HG02852 (cell line): ENCODE data around the gene EMC9.
"Not testable (repeated sequence)": the region's sequence is repeated elsewhere in the genome, so short reads cannot be mapped to it uniquely, and the experiment has no call there.

ENCODE experiments used
- ATAC-seq: cut with Tn5 transposase; IDR thresholded peaks from one replicate; pipeline ENCODE4 v1.9.1; 2021; ENCODE audit warnings: mild to moderate bottlenecking, moderate library complexity; ENCODE audit not compliant: unreplicated experiment

The EMC9 gene

GRCh38 chr14:24110523-24110922 lies 30.9 kb downstream of the EMC9 start:
- ATAC-seq, result no peak

DNA sequence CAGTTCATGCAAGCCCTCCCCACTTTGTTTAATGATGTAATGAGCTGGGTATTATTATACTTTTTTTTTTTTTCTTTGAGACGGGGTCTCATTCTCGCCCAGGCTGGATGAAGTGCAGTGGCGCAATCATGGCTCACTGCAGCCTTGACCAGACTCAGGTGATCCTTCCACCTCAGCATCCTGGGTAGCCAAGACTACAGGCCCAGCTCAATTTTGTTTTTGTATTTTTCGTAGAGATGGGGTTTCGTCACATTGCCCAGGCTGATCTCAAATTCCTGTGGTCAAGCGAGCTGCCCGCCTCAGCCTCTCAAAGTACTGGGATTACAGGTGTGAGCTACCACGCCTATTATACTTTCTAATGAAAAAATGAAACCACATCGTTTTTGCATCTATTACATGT lies 31.3 kb downstream of the EMC9 start:
- ATAC-seq, result no peak

DNA sequence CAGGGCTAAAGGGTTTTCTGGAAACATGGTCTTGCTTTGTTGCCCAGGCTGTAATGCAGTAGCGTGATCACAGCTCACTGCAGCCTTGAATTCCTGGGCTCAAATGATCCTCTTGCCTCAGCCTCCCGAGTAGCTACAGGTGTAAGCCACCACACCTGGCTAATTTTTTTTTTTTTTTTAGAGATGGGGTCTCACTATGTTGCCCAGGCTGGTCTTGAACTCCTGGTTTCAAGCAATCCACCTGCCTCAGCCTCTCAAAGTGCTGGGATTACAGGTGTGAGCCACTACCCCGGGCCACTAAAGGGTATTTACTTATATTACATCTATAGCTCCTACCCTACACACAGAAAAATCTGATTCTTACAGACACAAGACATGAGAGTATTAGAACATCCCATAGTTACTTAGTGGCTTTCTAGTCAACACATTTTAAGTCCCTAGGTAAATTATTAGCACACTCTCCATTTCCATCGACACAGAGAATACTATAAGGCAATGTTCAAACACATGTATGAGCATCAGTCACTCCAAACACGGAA lies 33.0 kb downstream of the EMC9 start:
- peak; percentile 27 for ATAC-seq

DNA sequence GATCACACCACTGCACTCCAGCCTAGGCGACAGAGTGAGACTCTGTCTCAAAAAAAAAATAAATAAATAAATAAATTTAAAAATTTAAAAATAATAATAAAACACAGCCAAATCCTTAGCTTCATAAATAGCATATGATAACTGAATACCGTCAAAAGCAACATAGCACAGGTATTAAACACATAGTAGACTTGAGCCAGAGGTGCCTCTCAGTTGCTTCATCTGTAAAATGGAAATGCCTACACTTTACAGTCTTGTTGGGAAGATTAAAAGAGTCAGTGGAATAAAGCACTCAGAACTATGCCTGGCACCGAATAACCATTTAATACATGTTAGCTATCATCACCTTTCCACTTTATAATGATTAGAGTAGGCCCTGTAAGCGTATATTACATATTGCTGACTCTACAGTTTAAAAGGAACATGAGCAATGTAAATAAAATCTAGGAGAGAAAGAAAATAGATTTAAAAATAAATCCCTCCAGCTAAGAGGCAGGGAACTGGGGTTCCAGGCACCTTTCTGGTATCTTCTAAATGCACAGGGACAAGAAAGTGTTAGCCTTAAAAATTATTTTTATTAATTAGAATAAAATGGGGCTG lies 34.6 kb downstream of the EMC9 start:
- no peak for ATAC-seq

GRCh38 chr14:24105609-24106239 lies 35.7 kb downstream of the EMC9 start:
- ATAC-seq, result not testable (repeated sequence)

DNA sequence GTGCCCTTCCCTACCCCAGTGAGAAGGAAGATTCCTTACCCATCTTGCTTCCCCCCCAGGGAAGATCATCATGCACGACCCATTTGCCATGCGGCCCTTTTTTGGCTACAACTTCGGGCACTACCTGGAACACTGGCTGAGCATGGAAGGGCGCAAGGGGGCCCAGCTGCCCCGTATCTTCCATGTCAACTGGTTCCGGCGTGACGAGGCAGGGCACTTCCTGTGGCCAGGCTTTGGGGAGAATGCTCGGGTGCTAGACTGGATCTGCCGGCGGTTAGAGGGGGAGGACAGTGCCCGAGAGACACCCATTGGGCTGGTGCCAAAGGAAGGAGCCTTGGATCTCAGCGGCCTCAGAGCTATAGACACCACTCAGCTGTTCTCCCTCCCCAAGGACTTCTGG lies 37.9 kb downstream of the EMC9 start:
- no peak for ATAC-seq

- ATAC-seq, result no peak
Observed at GRCh38 chr14:24102357-24103048, 38.9 kb downstream of the EMC9 start.

DNA sequence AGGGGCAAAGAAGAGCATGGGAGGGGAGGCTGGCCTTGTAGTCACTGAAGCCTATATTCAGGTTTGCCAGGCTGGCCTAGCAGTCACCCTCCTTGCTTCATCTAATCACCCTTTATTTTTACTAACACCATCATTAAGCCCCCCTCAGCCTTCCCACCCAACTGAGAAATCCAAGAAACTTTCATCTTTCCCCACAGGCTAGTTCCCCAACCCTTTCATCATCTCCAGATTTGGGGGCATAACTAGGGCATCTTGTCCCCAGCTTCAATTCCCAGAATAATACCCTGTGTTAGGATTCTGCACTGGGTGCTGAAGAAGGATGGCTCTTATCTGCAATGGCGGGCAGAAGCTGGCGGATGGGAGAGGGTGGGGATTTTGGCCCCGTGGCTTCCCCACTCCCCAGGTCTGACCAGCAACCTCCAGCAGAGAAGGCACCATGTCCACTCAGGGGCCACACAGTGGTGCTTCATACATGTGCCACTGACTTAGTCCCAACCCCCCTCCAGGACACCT lies 40.4 kb downstream of the EMC9 start:
- no peak for ATAC-seq

- ATAC-seq, result no peak
Observed at GRCh38 chr14:24100197-24100981, 41.0 kb downstream of the EMC9 start.

- ATAC-seq, result no peak
Observed at GRCh38 chr14:24098927-24099813, 42.2 kb downstream of the EMC9 start.

GRCh38 chr14:24098229-24098926 lies 43.0 kb downstream of the EMC9 start:
- ATAC-seq, result no peak

DNA sequence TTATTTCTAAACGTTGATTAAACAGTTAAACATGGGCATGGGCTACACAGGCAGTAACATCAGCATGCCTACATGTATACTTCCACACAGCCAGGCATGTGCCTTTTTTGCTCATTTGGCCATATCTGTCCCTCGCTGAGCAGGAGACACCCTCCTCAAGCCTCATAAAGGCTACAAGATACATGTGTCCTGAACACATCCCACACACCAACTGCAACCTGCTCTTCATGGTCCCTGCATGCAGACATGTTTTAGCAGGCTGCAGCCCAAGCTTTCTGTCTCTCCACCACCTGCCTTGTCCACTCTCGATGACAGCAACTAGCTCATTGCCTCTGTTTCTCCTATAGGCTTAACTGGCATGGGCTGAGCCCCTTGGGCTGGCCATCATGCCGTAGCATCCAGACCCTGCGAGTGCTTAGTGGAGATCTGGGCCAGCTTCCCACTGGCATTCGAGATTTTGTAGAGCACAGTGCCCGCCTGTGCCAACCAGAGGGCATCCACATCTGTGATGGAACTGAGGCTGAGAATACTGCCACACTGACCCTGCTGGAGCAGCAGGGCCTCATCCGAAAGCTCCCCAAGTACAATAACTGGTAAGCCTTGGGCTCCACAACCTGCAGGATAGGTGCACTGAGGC lies 44.7 kb downstream of the EMC9 start:
- ATAC-seq, result no peak

DNA sequence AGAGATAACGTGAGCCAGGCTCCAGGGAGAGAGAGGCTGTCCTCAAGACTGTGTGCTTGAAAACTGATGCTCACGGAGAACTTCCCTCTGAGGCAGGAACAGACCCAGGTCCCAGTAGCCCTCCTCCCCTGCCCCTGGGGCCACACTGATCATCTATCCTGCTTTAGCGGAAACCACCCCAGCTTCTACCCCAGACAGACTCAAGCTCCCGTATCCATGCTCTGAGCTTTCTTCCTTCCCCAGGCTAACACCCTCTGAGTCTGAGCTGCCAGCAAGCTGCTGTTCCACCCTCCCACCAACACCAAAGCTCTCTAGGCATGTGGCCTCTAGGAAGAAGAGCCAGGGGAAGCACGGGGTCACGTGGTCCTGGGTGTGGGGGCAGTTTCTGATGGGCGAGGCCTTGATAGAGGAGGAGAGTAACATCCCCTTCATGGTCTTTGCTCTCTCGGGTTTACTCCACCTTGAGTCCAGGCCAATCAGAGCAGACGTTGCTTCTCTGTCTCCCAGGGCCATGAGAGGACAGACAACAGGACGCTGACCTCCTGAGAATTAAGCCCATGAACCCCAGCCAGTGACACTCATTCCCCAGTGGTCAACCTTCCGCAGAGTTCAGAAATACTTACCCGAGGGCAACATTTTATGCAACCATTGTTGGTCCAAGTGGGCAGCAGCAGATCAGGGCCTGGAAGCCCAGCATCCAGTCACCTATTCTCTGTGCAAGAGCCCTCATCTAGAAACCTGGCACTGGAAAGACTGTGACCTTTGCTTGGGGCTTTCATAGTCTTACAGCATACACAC lies 45.9 kb downstream of the EMC9 start:
- ATAC-seq, result peak; percentile 70

DNA sequence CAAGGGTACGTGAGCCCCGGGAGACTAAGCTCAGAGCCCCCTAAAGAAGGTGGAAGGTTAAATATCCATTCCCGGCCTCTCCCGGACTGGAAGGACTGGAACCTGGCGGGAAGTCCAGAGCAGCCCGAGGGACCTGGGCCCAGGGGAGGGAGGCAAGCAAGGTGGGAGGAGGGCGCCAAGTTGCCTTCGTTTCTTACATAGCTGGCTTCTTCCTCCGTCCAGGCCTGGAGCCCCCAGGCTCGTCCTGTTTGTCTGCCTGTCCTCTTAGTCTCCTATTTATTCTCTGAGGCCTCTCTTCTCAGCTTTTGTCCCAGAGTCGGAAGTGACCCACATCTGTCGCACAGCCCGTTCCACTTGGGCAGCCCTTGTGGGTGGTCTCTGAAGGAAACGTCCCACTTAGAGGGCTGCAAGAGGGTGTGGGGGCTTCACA lies 46.5 kb downstream of the EMC9 start:
- no peak for ATAC-seq

DNA sequence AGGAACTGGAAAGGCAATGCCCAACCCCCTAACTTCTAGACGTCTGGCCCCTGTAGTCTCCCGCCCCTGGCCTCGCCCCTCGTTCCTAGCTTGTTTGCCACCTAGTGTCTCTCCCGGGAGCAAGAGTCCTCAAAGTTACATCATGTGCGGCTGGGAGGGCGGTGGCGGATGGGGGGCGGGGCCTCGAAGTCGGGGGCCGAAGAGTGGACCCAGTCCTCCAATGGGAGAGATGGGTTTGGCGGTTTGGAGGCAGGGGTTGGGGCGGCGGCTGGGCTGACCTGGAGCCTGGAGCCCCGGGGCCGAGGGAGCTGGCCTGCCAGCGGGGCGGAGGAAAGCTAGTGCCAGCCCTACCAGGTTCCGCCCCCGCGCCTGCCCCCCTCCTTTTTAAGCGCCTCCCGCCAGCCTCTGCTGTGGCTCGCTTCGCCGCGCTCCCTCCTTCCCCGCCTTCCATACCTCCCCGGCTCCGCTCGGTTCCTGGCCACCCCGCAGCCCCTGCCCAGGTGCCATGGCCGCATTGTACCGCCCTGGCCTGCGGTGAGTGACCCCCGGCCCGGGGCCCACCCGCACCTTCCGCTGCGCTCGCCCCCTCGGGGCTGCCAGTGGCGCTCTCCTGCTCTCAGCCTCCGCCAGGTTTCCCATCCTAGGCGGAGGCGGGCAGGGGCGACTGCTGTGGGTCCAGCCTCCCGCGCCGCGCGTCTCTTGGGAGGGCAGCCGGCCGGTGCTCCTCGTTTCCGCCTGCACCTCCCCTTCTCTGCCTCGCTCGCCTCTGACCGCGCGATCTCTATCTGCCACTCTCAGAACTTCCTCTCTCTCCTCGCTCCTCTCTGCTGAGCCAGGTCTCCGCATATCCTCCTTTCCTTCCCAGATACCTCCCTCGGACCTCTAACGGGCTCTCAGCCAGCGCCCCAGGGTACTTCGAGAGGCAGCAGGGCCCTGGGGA lies 47.2 kb downstream of the EMC9 start, which contains the start of gene PCK2:
Gene PCK2, plus strand, starts transcription at position 411 of the 940 bp plus-strand sequence. Its CDS starts 95 bp downstream, at position 506.
- ATAC-seq, result peak; percentile 50

- ATAC-seq, result no peak
Observed at GRCh38 chr14:24093207-24093900, 48.0 kb downstream of the EMC9 start.
